HG02840 (cell line): ENCODE data around the gene JAG2.

Experiments
- ATAC-seq: cut with Tn5 transposase; IDR thresholded peaks from one replicate; pipeline ENCODE4 v1.9.1; 2021; ENCODE audit warnings: mild to moderate bottlenecking, moderate library complexity, moderate number of reproducible peaks; ENCODE audit not compliant: unreplicated experiment, low FRiP score

The JAG2 gene

GRCh38 chr14:105167303-105168092, 1.1 kb downstream of the JAG2 start:
- no peak for ATAC-seq

- no peak for ATAC-seq
These were observed 1.8 kb downstream of the JAG2 start for GRCh38 chr14:105166571-105167302.

- no peak for ATAC-seq
These were observed 2.7 kb downstream of the JAG2 start for GRCh38 chr14:105165761-105166485.

- ATAC-seq, result no peak
These were observed 3.4 kb downstream of the JAG2 start for GRCh38 chr14:105165134-105165704.

DNA sequence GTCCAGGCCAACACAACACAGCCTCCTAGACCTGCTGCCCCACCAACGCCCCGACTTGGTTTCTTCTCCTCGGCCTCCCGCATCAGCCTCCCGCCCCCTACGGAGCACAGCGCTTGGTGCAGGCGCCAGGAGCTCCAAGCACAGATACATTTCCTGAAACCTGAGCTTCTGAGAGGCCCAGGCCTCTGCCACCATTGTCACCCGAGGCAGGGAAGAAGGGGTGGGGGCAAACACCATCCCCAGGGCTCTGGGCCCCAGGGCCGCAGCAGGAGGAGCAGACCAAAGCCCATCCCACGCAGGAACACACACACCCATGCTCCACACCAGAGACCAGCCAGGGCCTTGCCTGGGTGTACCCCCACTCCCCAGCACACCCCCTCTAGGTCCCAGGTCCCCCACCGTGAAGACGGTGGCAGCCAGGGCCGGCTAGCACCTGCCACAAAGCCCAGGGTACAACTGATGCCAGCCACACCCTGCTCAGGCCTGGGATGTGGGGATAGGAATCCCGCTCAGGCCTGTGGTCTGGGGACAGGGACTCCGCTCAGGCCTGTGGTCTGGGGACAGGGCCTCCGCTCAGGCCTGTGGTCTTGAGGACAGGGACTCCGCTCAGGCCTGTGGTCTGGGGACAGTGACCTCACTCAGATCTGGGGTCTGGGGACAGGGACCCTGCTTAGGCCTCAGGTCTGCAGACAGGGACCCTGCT, 5.4 kb downstream of the JAG2 start:
- ATAC-seq, result no peak

GRCh38 chr14:105162669-105162979, 6.0 kb downstream of the JAG2 start:
- no peak for ATAC-seq

GRCh38 chr14:105161964-105162668, 6.5 kb downstream of the JAG2 start:
- ATAC-seq, result no peak

GRCh38 chr14:105161309-105161708, 7.3 kb downstream of the JAG2 start:
- no peak for ATAC-seq

- ATAC-seq, result no peak
These were observed 7.8 kb downstream of the JAG2 start for GRCh38 chr14:105160776-105161175.

DNA sequence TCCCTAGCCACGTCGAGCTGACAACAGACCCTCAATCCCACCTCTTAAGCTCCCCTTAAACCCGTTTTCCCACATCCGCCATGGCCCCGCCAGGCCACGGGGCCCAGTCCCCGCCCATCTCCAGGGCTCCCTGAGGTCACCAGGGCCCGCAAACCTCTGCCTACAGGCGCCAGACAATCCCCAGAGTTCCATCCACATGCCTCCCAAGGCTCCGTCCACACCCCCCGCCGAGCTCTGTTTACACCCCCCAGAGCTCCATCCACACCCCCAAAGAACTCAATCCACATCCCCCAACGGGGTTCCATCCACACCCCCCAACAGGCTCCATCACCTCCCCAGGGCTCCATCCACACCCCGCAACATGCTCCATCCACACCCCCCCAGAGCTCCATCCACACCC, 9.2 kb downstream of the JAG2 start:
- no peak for ATAC-seq

DNA sequence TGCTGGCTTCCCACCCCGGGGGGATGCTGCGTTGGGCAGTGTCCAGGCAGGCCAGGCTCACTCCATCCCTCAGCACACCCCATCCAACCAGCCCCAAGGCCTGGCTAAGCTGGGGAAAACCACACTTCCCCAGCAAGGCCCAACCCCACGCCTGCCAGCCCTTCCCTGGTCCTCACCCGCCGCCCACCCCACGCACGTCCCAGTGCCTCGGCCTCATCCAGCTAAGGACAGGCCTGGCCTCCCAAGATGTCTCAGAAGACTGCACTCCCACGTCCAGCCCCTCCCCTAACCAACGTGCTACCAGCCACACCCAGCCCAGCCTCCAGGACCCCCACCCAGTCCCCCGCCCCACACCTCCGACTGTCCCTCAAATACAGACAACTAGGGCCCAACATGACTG, 9.8 kb downstream of the JAG2 start:
- no peak for ATAC-seq

- no peak for ATAC-seq
These were observed 10.7 kb downstream of the JAG2 start for GRCh38 chr14:105157872-105158271.

DNA sequence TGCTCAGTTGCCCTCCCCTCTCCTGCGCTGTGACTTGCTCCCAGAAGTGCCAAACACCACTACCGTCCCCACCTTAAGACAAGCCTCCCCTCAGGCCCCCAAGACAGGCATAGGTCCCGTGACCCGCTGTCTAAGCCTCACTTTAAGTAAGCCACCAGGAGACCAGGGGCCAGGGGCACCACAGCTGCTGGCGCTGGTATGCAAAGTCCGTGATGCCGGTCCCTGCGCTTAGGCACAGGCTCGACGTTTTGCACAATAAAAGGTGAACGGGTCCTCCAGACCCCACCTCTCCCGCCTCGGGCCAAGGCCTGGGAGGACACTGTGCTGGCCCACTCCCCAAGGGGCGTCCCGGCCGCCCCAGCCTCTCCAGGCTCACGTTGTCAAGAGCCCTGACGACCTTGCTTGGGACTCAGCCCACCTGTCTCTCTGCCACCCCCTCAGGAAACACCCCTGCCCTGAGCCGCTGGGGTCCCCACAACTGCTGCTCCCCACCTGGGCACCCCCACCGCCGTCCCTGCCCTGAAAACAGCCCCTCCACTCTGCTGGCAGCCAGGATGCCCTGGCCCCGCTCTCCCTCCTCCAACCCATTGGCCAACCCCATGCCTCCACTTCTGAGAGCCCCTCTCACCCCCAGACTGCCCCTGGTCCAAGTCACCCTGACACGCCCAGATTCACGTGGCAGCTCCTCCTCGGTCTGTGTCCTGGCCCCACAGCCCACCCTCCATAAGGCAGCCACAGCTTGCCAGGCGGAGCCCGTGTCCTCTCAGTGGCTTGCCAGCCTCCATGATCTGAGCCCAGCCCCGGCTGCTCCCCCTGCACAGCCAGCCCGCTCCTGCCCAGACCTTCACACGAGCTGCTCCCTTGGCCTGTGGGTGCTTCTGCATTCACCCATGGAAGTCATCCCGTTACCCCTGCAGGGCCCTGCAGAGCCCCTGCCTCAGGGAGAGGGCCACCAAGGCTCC, 11.9 kb downstream of the JAG2 start:
- ATAC-seq, result no peak

GRCh38 chr14:105155681-105156413, 12.7 kb downstream of the JAG2 start:
- ATAC-seq, result no peak

DNA sequence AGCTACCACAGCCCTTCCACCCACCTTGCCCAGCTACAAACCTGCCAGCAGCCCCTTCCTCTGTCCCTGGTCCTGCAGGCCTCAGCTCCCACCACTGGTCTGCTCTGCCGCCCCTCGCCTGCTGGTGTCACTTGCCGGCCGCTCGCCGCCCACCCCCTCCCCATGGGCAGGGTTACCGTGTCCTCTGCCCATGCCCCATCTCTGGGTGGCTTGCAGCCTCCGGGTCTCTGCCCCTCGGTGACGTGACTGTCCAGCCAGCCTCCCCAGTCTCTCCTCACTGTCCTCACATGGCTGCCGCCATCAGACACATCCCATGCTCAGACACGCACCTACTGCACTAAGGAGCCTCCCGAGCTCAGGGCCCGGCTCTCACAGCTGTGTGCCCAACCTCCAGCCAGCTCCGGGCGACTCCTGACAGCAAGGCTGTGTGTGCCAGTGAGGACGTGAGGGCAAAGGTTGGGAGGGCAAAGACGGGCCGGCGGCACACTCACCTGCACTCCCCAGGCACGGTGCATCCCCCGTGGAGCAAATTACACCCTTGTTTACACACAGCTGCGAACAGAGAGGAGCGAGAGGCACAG, 13.4 kb downstream of the JAG2 start:
- no peak for ATAC-seq

DNA sequence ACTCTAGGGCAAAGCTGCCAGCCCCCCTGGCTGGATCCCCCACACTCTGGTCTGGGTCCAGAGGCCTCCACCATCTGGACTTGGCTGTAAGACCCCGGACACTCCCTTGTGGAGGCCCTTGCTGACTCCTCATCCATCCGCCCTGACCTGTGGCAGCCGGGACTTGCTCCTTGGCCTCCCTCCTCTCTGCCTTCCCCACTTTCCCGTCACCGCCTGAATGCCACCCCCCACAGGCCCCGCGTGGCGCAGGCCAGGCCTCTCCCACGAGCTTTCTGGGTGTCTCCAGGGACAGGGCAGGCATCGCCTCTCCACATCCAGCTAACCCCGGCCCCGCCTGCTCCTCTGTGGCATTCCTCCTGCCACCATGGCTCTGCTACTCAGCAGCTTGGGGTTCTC, 14.1 kb downstream of the JAG2 start:
- no peak for ATAC-seq

GRCh38 chr14:105153739-105154475, 14.7 kb downstream of the JAG2 start:
- no peak for ATAC-seq
